ENCODE measurements around the gene SORCS2. TPM values are rescaled to one million over a fixed set of nuclear protein-coding genes. Genes with fewer than 3 reads are reported as not detected.
A peak's percentile ranks its signal among the peaks of the same experiment; 100 is the strongest.

The SORCS2 gene
- polyA plus RNA-seq, 1 donor from 2014 or later, result 1.0 TPM

- no peak for TF ChIP-seq EZH2 (IDR thresholded peaks at IDR 0.05; ENCODE audit: borderline replicate concordance, insufficient read depth, low read length, poor library complexity, severe bottlenecking)
- TF ChIP-seq RAD21 (conservative IDR thresholded peaks at IDR 0.05), result no peak
- TF ChIP-seq POLR2AphosphoS5 (IDR thresholded peaks at IDR 0.05), result no peak
- TF ChIP-seq, protein P1, sequence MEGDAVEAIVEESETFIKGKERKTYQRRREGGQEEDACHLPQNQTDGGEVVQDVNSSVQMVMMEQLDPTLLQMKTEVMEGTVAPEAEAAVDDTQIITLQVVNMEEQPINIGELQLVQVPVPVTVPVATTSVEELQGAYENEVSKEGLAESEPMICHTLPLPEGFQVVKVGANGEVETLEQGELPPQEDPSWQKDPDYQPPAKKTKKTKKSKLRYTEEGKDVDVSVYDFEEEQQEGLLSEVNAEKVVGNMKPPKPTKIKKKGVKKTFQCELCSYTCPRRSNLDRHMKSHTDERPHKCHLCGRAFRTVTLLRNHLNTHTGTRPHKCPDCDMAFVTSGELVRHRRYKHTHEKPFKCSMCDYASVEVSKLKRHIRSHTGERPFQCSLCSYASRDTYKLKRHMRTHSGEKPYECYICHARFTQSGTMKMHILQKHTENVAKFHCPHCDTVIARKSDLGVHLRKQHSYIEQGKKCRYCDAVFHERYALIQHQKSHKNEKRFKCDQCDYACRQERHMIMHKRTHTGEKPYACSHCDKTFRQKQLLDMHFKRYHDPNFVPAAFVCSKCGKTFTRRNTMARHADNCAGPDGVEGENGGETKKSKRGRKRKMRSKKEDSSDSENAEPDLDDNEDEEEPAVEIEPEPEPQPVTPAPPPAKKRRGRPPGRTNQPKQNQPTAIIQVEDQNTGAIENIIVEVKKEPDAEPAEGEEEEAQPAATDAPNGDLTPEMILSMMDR (IDR thresholded peaks at IDR 0.05; ENCODE audit: poor library complexity, severe bottlenecking), result no peak
- TF ChIP-seq SMC3 (conservative IDR thresholded peaks at IDR 0.05; ENCODE audit: poor library complexity), result no peak
- no peak for TF ChIP-seq REST (IDR thresholded peaks at IDR 0.05; ENCODE audit: borderline replicate concordance)
- no peak for TF ChIP-seq MXI1 (conservative IDR thresholded peaks at IDR 0.05; ENCODE audit: poor library complexity, severe bottlenecking)
- TF ChIP-seq TAF1 (IDR thresholded peaks at IDR 0.05; ENCODE audit: low read depth), result no peak
- TF ChIP-seq EP300 (conservative IDR thresholded peaks at IDR 0.05; ENCODE audit: poor library complexity, severe bottlenecking), result no peak
- no peak overlapping the region for H3K27ac ChIP-seq (ENCODE audit: low read length)
- no peak overlapping the region for H3K4me3 ChIP-seq (ENCODE audit: low read length)
These were observed 322.5 kb downstream of the SORCS2 start for GRCh38 chr4:7514789-7515188.

GRCh38 chr4:7515390-7515902 is 323.1 kb downstream of the SORCS2 start:
- Histone ChIP-seq H3K9ac (ENCODE audit: low read length) (no peak overlapping the region), H3K27ac (ENCODE audit: low read length) (peak overlapping the region; percentile 9), H3K9me3 (ENCODE audit: low read length) (no peaks in the 10 kb centered on the region)

More at GRCh38 chr4:7514789-7515188, 322.5 kb downstream of the SORCS2 start:
- H3K9ac ChIP-seq (ENCODE audit: low read length), result no peak overlapping the region
- H3K4me2 ChIP-seq (ENCODE audit: low read length), result no peak overlapping the region
- no peaks in the 10 kb centered on the region for H3K9me2 ChIP-seq (ENCODE audit: insufficient read depth, low read length)
- H3K27me3 ChIP-seq (ENCODE audit: insufficient read depth, low read depth, low read length), result no peaks in the 10 kb centered on the region
- H3K79me2 ChIP-seq (replicated peaks; ENCODE audit: insufficient read depth, low read length), result no peaks in the 10 kb centered on the region
- no peaks in the 10 kb centered on the region for H3K36me3 ChIP-seq (ENCODE audit: insufficient read depth, low read length)
- H3F3A ChIP-seq (ENCODE audit: insufficient read depth, low read length, poor library complexity, severe bottlenecking), result peaks cover 4% of the 10 kb centered on the region
- no peaks in the 10 kb centered on the region for H4K20me1 ChIP-seq (ENCODE audit: insufficient read depth)
- H2AFZ ChIP-seq (ENCODE audit: low read depth, low read length), result no peak overlapping the region
- H3K9me3 ChIP-seq (ENCODE audit: low read length), result no peaks in the 10 kb centered on the region

More at GRCh38 chr4:7515390-7515902, 323.1 kb downstream of the SORCS2 start:
- no peak overlapping the region for H2AFZ ChIP-seq (ENCODE audit: low read depth, low read length)
- no peak overlapping the region for H3K4me3 ChIP-seq (ENCODE audit: low read length)
- H3F3A ChIP-seq (ENCODE audit: insufficient read depth, low read length, poor library complexity, severe bottlenecking), result peaks cover 4% of the 10 kb centered on the region
- H3K27me3 ChIP-seq (ENCODE audit: insufficient read depth, low read depth, low read length), result no peaks in the 10 kb centered on the region
- no peaks in the 10 kb centered on the region for H3K79me2 ChIP-seq (replicated peaks; ENCODE audit: insufficient read depth, low read length)
- H4K20me1 ChIP-seq (ENCODE audit: insufficient read depth), result no peaks in the 10 kb centered on the region
- no peak overlapping the region for H3K4me2 ChIP-seq (ENCODE audit: low read length)
- no peak for TF ChIP-seq RAD21 (conservative IDR thresholded peaks at IDR 0.05)
- no peaks in the 10 kb centered on the region for H3K36me3 ChIP-seq (ENCODE audit: insufficient read depth, low read length)
- no peaks in the 10 kb centered on the region for H3K9me2 ChIP-seq (ENCODE audit: insufficient read depth, low read length)

Measured in neural cell (in vitro differentiated cells).